GM18502 (cell line): Measurements from ENCODE around the gene GSG1L.

ENCODE experiments used
- ATAC-seq: cut with Tn5 transposase; IDR thresholded peaks from one replicate; pipeline ENCODE4 v1.9.1; 2021; ENCODE audit warnings: mild to moderate bottlenecking; ENCODE audit not compliant: unreplicated experiment, poor library complexity

Gene GSG1L

GRCh38 chr16:27829975-27830374 is 233.5 kb downstream of the GSG1L start:
- ATAC-seq = no peak

DNA sequence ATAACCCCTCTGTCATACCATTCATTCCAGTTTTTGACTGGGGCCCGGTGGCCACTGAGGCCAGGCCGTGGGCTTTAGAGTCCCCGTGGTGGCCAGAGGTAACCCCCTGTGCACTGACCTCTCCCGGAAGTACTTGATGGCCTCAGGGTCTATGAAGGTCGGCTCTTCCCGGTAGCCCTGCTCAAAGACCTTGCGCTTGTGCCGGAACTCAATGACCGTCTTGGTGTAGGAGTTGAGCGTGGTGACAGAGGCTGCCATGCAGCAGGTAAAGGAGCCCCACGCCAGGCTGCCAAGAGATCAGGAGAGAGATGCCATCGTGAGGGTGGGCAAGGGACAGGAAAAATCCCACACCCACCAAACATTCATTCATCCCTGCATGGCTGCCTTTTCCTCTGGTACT is 234.8 kb downstream of the GSG1L start:
- no peak for ATAC-seq

DNA sequence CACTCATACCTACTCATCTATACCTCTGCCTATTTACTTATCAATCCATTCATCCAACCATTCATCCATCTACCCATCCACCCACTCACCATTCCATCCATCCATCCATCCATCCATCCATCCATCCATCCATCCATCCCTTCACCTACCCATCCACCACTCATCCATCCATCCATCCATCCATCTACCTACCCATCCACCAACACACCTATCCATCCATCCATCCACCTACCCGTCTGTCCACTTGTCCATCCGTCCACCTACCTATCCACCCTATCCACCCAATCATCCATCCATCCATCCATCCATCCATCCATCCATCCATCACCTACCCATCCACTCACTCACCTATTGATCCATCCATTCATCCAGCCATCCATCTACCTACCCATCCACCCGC is 235.7 kb downstream of the GSG1L start:
- no peak for ATAC-seq

DNA sequence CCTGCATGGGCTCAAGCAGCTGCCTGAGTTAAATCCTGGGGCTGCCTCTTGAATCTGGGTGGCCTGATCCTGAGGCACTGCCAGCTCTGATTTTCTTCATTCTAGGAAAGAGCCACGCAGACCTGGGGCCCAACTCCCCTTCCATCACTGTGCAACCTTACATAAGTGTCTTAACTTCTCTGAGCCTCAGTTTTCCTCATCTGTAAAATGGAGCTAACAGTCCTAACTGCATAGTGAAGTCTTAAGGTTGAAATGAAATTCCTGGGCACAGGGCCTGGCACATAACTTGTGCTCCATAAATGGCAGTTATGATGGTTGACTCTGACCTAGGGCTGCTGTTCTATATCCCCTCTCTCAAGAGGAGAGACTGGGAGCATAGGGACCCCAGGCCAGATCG is 236.6 kb downstream of the GSG1L start:
- ATAC-seq = no peak

DNA sequence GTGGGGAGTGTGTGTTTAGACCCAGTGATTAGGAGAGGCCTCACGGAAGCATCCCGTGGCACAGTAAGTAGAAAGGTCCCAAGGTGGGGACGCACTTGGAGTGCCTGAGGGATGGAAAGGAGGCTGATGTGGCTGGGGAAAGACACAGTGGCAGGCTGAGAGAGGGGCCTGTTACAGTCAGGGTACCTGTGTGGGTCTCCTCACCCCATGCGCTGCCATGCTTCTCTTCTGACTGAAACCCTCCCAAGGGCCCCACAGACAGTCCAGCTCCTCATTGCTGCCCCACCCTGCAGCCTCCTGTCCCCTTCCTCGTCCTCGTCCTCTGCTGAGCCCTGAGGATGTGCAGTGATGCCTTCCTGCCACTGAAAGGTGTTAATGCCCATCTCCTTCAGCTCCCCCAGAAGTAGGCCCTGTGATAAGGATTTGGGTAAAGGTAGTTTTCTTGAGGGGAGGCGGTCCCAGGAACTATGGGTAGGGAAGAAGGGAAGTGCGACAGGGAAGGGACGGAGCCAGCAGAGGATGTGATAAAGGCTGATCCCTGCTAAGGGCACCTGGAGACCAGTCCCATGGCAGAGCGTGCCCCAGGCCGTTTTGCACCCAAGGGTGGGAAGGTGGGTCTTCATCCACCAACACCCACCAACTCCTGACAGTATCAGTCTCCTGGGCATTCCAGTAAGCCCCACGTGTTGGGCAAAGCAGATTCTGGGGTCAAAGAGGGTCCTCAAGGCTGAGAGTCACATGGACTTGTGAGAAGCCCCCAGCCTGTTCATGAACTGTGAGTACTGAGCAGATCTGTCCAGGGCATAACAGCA is 237.2 kb downstream of the GSG1L start:
- no peak for ATAC-seq

DNA sequence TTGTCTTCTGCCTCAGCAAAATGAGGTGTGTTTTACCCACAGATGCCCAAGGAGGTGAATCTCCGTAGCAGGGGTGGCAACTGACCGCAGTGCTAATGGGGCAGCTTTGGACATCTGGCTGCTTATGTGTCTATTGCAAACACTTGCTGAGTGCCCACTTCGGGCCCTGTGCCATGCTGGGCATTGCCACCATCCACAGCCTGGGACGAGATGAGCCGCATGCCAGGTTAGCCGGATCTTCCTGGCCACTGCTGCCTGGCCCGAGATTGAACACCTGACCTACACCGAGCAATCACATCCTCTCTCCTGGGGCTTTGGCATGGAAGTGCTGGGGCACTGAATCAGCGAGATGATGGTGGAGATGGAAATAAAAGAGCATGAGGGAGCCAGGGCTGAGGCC is 238.7 kb downstream of the GSG1L start:
- ATAC-seq = no peak

- ATAC-seq = no peak
Measured at GRCh38 chr16:27824006-27824405, 239.5 kb downstream of the GSG1L start.

- no peak for ATAC-seq
Measured at GRCh38 chr16:27823421-27823820, 240.1 kb downstream of the GSG1L start.

DNA sequence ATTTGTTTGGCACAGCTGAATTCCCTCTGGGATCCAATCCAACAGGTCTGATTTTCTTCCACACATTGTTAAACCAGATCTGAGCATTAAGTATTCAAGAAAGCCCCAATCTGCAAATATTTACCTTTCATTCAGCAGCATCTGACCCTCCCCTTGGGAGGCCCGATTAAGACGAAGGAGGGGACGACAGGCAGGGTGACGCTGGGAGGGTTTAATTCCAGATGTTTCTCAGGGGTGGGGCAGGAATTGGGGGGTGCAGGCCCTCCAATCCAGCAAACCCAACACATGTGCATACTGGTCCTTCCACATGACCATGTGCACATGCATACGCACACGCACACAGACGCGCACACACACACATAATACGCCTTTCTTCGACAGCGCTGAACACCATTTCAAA is 240.5 kb downstream of the GSG1L start:
- ATAC-seq = no peak

DNA sequence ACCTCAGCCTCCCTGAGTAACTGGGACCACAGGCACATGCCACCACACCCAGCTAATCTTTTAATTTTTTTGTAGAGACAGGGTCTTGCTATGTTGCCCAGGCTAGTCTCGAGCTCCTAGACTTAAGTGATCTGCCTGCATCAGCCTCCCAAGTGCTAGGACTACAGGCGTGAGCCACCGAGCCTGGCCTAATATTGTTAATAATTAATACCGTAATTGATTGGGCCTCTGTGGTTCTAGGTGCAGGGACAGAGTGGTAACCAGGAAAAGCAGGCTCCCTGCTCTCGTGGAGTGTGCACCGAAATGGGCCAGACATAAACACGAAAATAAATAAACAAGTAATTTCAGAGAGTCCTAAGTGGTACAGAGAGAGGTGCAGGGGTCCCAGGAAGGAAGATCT is 241.0 kb downstream of the GSG1L start:
- no peak for ATAC-seq

- no peak for ATAC-seq
Measured at GRCh38 chr16:27820646-27821345, 242.7 kb downstream of the GSG1L start.

- no peak for ATAC-seq
Measured at GRCh38 chr16:27819881-27820610, 243.5 kb downstream of the GSG1L start.

DNA sequence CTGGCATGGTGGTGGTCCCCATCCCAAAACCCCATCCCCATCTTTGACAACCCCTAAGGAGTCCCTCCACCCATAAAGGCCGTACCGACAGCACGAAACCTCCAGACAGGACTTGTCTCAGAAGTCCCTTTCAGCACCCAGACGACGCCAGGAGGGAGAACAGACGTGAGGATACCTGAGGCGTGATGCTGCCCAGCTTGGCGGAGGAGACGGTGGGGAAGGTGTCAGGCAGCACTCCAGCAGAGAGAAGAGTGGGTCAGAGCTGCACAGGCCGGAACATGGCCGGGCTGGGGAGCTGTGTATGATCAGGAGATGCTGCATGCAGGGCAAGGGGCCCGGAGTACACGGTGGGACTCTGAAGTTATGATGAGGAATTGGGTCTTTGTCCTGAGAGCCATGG is 244.2 kb downstream of the GSG1L start:
- ATAC-seq = no peak

GRCh38 chr16:27818246-27818645 is 245.3 kb downstream of the GSG1L start:
- no peak for ATAC-seq

- ATAC-seq = no peak
Measured at GRCh38 chr16:27817038-27817437, 246.5 kb downstream of the GSG1L start.

GRCh38 chr16:27816561-27816960 is 247.0 kb downstream of the GSG1L start:
- no peak for ATAC-seq

GRCh38 chr16:27813591-27813990 is 249.9 kb downstream of the GSG1L start:
- no peak for ATAC-seq

DNA sequence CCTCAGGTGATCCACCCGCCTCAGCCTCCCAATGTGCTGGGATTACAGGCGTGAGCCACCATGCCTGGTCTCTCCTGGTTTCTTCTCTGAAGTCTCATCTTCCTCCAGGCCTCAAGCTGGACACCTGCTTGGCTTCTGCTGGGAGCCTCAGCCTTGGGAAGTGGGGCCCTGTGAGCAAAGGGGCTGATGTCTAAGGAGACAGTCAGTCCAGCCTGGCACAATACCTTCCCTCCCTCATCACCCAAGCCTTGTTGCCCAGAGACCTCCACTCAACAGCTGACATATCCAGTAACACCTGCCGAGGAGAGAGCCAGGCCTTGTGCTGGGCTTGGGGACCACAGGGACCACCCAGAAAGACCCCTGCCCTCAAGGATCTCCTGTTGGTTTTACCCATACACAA is 251.6 kb downstream of the GSG1L start:
- ATAC-seq = no peak

- no peak for ATAC-seq
Measured at GRCh38 chr16:27806986-27807385, 256.5 kb downstream of the GSG1L start.

- ATAC-seq = no peak
Measured at GRCh38 chr16:27806388-27806787, 257.1 kb downstream of the GSG1L start.

DNA sequence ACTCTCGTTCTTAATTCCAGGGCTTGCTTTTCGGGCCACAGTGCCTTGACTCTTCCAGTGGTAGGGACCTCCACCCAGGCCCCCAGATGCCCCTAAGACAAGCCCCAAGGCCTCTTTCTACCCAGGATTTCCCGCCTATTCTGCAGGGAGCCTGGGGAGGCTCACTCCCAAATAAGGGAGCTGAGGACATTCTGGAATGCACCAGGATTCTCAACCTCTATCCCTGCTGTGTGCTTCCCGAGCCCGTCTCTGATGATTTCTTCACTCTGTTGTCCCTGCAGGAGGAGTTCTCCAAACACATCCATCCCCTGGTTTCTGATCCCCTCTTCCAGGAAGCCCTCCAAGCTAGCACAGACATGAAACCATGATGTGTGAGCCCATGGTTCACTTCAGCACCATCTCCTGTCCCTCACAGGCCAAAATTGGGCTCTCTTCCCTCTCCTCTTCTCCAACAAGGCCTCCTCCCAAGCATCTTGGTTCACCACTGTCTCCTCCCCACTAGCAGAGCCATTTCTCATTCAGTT is 257.6 kb downstream of the GSG1L start:
- no peak for ATAC-seq
